B cell (primary cell): Measurements from ENCODE around the gene RELL2. TPM values are rescaled to one million over a fixed set of nuclear protein-coding genes. Genes with fewer than 3 reads are reported as not detected.

ENCODE experiments used
- ATAC-seq: fragments of 200-7000 bp; cut with Tn5 transposase; one replicate; pipeline ENCODE4 v1.10.0; 2021; ENCODE audit warnings: low read depth, mild to moderate bottlenecking, moderate number of reproducible peaks, moderate library complexity
- CTCF ChIA-PET: fragments of 350-600 bp; sonication (Branson Sonifier 250); formaldehyde crosslinking; loops from one replicate; lab custom pipeline; 2021; ENCODE audit warnings: antibody characterized with exemption, inconsistent platforms; lab: Charles Lee
- POLR2A ChIA-PET: fragments of 350-600 bp; sonication (Branson Sonifier 250); formaldehyde crosslinking; loops from one replicate; lab custom pipeline; 2021; ENCODE audit warnings: antibody characterized with exemption; lab: Charles Lee
- DNase-seq: peaks from one replicate; pipeline ENCODE4 v3.0.0; 2013
- H2AFZ ChIP-seq: 2 replicates; pipeline ENCODE4 v1.6.1; 2012; ENCODE audit warnings: mild to moderate bottlenecking, low read depth, low read length; ENCODE audit not compliant: insufficient read depth, poor library complexity, severe bottlenecking
- H3K27ac ChIP-seq, 2 donors: 1 replicate in 1 of 2; 2 replicates in 1 of 2; pipeline ENCODE4 v1.5.1; 2012 to 2013; ENCODE audit warnings: low read length in 2 of 2, mild to moderate bottlenecking in 2 of 2, moderate library complexity in 1 of 2
- H3K27me3 ChIP-seq, 4 experiments: fragments of 200-600 bp in 1 of 4; sonication (generic) in 1 of 4; replicated peaks in 1 of 4; 1 replicate in 2 of 4; 2 replicates in 2 of 4; pipeline versions ENCODE4 v1.6.1 to v1.7.0; 2013 to 2016; ENCODE audit warnings: low read length in 3 of 4, mild to moderate bottlenecking in 2 of 4, mixed read lengths in 1 of 4, moderate library complexity in 1 of 4; ENCODE audit not compliant: insufficient read depth in 4 of 4, control insufficient read depth in 3 of 4; ENCODE audit errors: control extremely low read depth in 1 of 4
- H3K36me3 ChIP-seq, 2 experiments: replicated peaks in 1 of 2; 1 replicate in 1 of 2; 2 replicates in 1 of 2; pipeline versions ENCODE4 v1.6.1 to v1.7.1; 2013; ENCODE audit warnings: low read length in 1 of 2; ENCODE audit not compliant: insufficient read depth in 2 of 2, control insufficient read depth in 1 of 2; ENCODE audit errors: control extremely low read depth in 1 of 2, extremely low read depth in 1 of 2
- H3K4me1 ChIP-seq, 2 donors: fragments of 200-600 bp in 1 of 2; sonication (generic) in 1 of 2; 1 replicate in 1 of 2; 2 replicates in 1 of 2; pipeline versions ENCODE4 v1.5.1 to v1.6.1; 2013 to 2017; ENCODE audit warnings: low read length in 2 of 2; ENCODE audit not compliant: control insufficient read depth in 2 of 2, insufficient read depth in 2 of 2
- H3K4me2 ChIP-seq: replicated peaks from 2 replicates; pipeline ENCODE3; 2012; ENCODE audit warnings: mild to moderate bottlenecking, low read depth, low read length; ENCODE audit not compliant: poor library complexity, severe bottlenecking
- H3K4me3 ChIP-seq, 5 experiments: fragments of 200-600 bp in 1 of 5; sonication (generic) in 1 of 5; 1 replicate in 3 of 5; 2 replicates in 2 of 5; pipeline versions ENCODE4 v1.5.1 to v1.7.0; 2011 to 2016; ENCODE audit warnings: low read length in 4 of 5, mild to moderate bottlenecking in 4 of 5, low read depth in 2 of 5, control low read depth in 1 of 5, moderate library complexity in 1 of 5; ENCODE audit not compliant: insufficient read depth in 1 of 5; ENCODE audit errors: control extremely low read depth in 1 of 5, extremely low read depth in 1 of 5
- H3K79me2 ChIP-seq: fragments of 200-600 bp; sonication (generic); one replicate; pipeline ENCODE4 v1.6.0; 2016; ENCODE audit warnings: low read length; ENCODE audit not compliant: control insufficient read depth, insufficient read depth
- H3K9ac ChIP-seq: fragments of 200-600 bp; sonication (generic); 2 replicates; pipeline ENCODE4 v1.6.1; 2017; ENCODE audit warnings: mild to moderate bottlenecking, low read length, moderate library complexity
- H3K9me3 ChIP-seq, 3 donors: one replicate each; pipeline versions ENCODE4 v1.6.1 to v1.7.1; 2013; ENCODE audit warnings: low read length in 2 of 3; ENCODE audit not compliant: control insufficient read depth in 2 of 3, insufficient read depth in 1 of 3; ENCODE audit errors: control extremely low read depth in 1 of 3
- H4K20me1 ChIP-seq: 2 replicates; pipeline ENCODE4 v1.6.0; 2012; ENCODE audit warnings: mild to moderate bottlenecking, low read length; ENCODE audit not compliant: insufficient read depth, control insufficient read depth, poor library complexity, severe bottlenecking
- H3K27ac Mint-ChIP-seq: one replicate; pipeline ENCODE4 v1.8.0; 2021; ENCODE audit warnings: mixed read lengths
- H3K27me3 Mint-ChIP-seq: one replicate; pipeline ENCODE4 v1.8.0; 2021; ENCODE audit warnings: mixed read lengths
- H3K4me1 Mint-ChIP-seq: one replicate; pipeline ENCODE4 v1.8.0; 2021; ENCODE audit warnings: mixed read lengths
- H3K4me3 Mint-ChIP-seq: one replicate; pipeline ENCODE4 v1.8.0; 2021; ENCODE audit warnings: mixed read lengths
- H3K9me3 Mint-ChIP-seq: one replicate; pipeline ENCODE4 v1.8.0; 2022; ENCODE audit warnings: mixed read lengths; ENCODE audit not compliant: insufficient read depth
- CTCF ChIP-seq: fragments of 200-600 bp; IDR thresholded peaks from one replicate; pipeline ENCODE4 v1.8.0; 2022; ENCODE audit warnings: antibody characterized with exemption, mild to moderate bottlenecking
- EZH2 ChIP-seq: IDR thresholded peaks from 2 replicates; pipeline ENCODE4 v1.6.1; 2012; ENCODE audit warnings: borderline replicate concordance, low read depth, mild to moderate bottlenecking, moderate library complexity, low read length; ENCODE audit not compliant: insufficient read depth, poor library complexity, severe bottlenecking
- WGBS: methylation state at CpG from one replicate; pipeline ENCODE4 v1.1.5; 2013; ENCODE audit warnings: missing lambda C conversion rate; ENCODE audit not compliant: insufficient coverage; 5-methylcytosine and 5-hydroxymethylcytosine counted together
- intact Hi-C: fragments of 100-400 bp; cut with micrococcal nuclease; formaldehyde crosslinking; loops from one replicate; pipeline ENCODE4 v1.10.0; 2022
- polyA plus RNA-seq: library from polyadenylated mRNA; depleted of rRNA; stranded (reverse); fragments of >200 nt; gene quantifications from 2 replicates; pipeline ENCODE4 v1.2.3, GENCODE V29; 2012
- total RNA-seq, 2 donors: library from RNA; stranded (reverse); fragments of 120-200 nt in 1 of 2; gene quantifications; 1 replicate in 1 of 2; 2 replicates in 1 of 2; pipeline versions ENCODE4 v1.2.3 to v1.2.4, GENCODE V29; 2013 to 2022

RELL2 gene
- total and polyA plus RNA-seq, 2 donors (not counting 1 experiment from before 2014, with no cell fraction given) = 12.1 to 48.9 TPM

GRCh38 chr5:141650851-141651727 is 14.3 kb downstream of the RELL2 start, which contains the start of gene FCHSD1:
TSS of gene FCHSD1 (minus strand) at chr5:141651418. CDS start at chr5:141651368, 50 bp downstream.
- peak within 1 kb of the TSS; percentile 98 for H3K27ac Mint-ChIP-seq
- Histone ChIP-seq H3K27ac (peak within 1 kb of the TSS; percentile 60 to 82), H3K4me1 (peaks cover 14 to 22% of the 10 kb centered on the region in 2 donors), H2AFZ (peak within 1 kb of the TSS; percentile 97), H3K9me3 (no peaks in the 10 kb centered on the region), H3K36me3 (peaks cover 7 to 17% of the 10 kb centered on the region in 2 experiments), H3K79me2 (peaks cover 8% of the 10 kb centered on the region), H3K4me2 (peak within 1 kb of the TSS; percentile 87), H3K27me3 (peaks cover 0 to 8% (median 0%) of the 10 kb centered on the region in 4 experiments), H3K4me3 (peak within 1 kb of the TSS; percentile 53 to 84 (median 70)), H4K20me1 (no peaks in the 10 kb centered on the region), H3K9ac (peak within 1 kb of the TSS; percentile 75)
- ChIA-PET CTCF (interaction anchor here (0.7 to 3.0 kb wide), 11 partner anchors 14 to 331 kb away, joined by 3 to 22 read pairs (median 5); partner anchors contain the start of genes DIAPH1, HDAC3, RELL2 and RNF14), POLR2A (interaction anchor here (0.6 to 1.7 kb wide), 10 partner anchors 11 to 492 kb away, joined by 3 to 22 read pairs (median 4); partner anchors contain the start of genes ARAP3, DIAPH1, HDAC3 and RELL2)
- WGBS = 5% methylated on average over 46 of the region's 50 CpGs
- no peak for TF ChIP-seq EZH2
- no peak for TF ChIP-seq CTCF
- H3K4me1 Mint-ChIP-seq = peaks cover 34% of the 10 kb centered on the region
- DNase-seq = peak; percentile 89
- peaks cover 7% of the 10 kb centered on the region for H3K27me3 Mint-ChIP-seq
- intact Hi-C loops = loop anchor here (1.0 to 10.0 kb wide), 6 partner anchors 15 to 454 kb away; partner anchors contain the start of genes HDAC3, NDFIP1, RELL2 and RNF14
- peak; percentile 100 for ATAC-seq
- H3K9me3 Mint-ChIP-seq = no peaks in the 10 kb centered on the region
- H3K4me3 Mint-ChIP-seq = peak within 1 kb of the TSS; percentile 99
